Fibroblast of mammary gland (primary cell): ENCODE results near the gene ARV1.

Experiments
- DNase-seq: peaks from one replicate; pipeline ENCODE4 v3.0.0-alpha.2; 2010; ENCODE audit warnings: low read depth
- H3K4me3 ChIP-seq: 2 replicates; pipeline ENCODE4 v1.5.1; 2011; ENCODE audit warnings: low read depth, mild to moderate bottlenecking, low read length, moderate library complexity; ENCODE audit not compliant: control insufficient read depth
- TF ChIP-seq, protein P1 (sequence below): conservative IDR thresholded peaks from 2 replicates; pipeline ENCODE4 v1.5.1; 2011; ENCODE audit warnings: low read depth, low read length, inconsistent platforms; ENCODE audit not compliant: control insufficient read depth, insufficient read depth

Gene ARV1

DNA sequence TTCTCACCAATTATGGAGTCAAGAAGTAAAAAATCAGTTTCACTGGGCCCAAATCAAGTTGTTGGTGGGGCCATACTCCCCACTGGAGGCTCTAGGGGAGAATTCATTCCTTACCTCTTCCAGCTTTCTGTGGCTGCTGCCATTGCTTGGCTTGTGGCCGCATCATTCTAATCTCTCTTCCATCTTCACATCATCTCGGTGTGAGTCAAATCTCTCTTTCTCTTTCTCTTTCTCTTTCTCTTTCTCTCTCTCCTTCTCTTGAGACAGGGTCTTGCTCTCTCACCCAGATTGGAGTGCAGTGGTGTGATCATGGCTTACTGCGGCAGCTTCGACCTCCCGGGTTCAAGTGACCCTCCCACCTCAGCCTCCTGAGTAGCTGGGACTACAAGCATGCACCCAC, 33.1 kb downstream of the ARV1 start:
- no peak for DNase-seq
- TF ChIP-seq, protein P1, sequence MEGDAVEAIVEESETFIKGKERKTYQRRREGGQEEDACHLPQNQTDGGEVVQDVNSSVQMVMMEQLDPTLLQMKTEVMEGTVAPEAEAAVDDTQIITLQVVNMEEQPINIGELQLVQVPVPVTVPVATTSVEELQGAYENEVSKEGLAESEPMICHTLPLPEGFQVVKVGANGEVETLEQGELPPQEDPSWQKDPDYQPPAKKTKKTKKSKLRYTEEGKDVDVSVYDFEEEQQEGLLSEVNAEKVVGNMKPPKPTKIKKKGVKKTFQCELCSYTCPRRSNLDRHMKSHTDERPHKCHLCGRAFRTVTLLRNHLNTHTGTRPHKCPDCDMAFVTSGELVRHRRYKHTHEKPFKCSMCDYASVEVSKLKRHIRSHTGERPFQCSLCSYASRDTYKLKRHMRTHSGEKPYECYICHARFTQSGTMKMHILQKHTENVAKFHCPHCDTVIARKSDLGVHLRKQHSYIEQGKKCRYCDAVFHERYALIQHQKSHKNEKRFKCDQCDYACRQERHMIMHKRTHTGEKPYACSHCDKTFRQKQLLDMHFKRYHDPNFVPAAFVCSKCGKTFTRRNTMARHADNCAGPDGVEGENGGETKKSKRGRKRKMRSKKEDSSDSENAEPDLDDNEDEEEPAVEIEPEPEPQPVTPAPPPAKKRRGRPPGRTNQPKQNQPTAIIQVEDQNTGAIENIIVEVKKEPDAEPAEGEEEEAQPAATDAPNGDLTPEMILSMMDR: no peak
- no peak overlapping the region for H3K4me3 ChIP-seq

DNA sequence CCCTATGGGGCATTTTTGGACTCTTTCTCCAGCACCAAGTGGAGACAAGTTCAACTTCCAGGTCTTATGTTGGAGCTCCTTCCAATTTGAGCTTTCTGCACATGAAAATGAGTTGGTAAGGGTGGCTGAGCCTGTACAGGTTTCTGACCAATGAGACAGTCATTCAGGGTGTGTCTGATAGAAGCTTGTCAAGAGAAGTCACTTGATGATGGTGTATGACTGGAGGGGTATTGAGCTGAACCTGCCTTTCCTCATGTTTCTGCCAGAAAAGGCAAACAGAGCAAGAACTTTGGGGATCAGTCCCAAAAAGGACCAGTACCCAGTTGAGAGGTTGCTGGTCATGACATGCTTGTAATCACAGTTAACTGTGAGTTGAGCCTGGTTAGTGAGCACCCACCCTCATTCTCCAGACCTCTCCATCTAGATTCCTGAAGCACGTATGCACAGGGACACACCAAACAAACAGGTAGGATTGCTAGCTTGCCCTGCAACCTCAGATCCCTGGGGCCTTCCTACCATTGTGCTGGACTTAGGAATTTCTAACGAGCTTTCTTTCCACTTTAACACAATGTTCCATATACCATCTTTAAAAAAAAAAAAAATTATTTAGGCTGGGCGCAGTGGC, 34.6 kb downstream of the ARV1 start:
- TF ChIP-seq, protein P1: no peak
- DNase-seq: no peak
- no peak overlapping the region for H3K4me3 ChIP-seq

DNA sequence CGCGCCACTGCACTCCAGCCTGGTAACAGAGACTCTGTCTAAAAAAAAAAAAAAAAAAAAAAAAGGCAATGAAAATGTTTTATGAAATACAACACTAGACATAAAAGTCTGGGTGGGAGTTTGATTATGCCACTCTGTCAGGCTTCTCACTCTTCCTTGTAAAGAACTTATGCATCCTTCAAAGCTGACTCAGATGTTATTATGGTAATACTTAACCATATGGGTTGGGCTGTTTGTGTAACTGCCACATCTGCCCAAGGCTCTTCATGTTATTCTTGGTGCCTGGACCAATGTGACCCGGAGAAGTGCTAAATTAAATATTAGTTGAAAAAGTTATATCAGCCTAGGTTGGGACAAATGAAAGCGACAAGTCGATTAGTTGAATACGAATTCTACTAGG, 37.3 kb downstream of the ARV1 start:
- H3K4me3 ChIP-seq: no peak overlapping the region
- no peak for DNase-seq
- TF ChIP-seq, protein P1: no peak

DNA sequence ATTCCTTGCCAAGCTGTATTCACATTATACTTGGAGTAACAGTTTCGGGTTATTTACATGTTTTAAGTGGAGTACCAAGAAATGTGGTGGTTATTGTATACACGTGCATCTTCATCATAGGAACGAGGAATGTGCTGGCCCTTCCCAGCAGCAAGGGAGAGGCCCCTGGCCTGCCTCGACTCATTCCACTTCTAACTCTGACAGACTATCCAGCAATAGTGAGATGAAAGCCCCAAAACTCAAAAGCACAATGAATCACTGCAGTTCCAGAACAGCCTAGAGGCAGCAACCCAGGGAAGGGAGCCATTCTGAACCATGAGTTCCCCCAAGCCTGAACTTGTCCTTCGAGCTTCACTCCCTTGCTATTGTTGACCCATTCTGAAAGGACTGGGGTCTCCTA, 38.1 kb downstream of the ARV1 start:
- DNase-seq: no peak
- TF ChIP-seq, protein P1: no peak
- H3K4me3 ChIP-seq: no peak overlapping the region

DNA sequence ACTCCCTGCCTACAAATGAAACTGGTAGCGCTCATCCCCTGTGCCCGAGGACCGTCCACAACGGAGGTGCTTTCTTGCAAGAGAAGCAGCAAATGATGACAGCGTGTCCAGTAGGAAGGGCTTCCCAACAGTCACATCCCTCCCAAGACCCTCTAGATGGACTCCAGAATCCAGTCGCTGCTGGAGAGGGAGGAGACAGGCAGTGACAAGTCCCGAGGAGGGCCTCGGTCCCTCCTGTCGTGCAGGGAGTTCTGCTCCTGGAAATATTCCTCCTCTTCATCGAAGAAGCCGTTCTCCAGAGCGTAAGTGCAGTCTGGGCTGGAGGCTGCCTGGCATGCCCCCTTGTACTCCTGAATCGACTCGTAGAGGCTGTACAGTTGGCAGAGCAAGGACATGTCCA, 40.8 kb downstream of the ARV1 start:
- no peak for DNase-seq
- no peak overlapping the region for H3K4me3 ChIP-seq
- TF ChIP-seq, protein P1: no peak

DNA sequence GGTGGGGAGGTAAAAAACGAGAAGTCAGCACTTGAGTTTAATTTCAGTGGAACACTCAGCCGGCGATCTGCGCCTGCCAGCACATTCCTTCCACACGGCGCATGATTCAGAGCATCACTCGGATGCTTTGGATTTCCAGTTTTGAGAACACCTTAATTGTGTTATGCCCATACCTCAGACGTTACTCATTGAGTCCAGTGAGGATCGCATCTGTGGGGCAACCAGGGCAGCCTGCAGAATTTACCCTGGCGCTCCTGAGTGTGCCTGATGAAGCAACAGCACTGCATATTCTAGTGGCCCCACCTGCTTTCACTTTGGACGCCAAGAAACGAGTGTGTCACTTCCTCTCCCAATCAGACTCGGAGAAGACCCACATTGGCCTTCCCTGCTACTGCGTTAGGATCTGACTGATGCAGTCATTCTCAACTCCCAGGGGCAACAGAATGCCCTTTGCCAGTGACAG, 41.3 kb downstream of the ARV1 start:
- DNase-seq: no peak
- H3K4me3 ChIP-seq: no peak overlapping the region
- TF ChIP-seq, protein P1: peak; percentile 1

DNA sequence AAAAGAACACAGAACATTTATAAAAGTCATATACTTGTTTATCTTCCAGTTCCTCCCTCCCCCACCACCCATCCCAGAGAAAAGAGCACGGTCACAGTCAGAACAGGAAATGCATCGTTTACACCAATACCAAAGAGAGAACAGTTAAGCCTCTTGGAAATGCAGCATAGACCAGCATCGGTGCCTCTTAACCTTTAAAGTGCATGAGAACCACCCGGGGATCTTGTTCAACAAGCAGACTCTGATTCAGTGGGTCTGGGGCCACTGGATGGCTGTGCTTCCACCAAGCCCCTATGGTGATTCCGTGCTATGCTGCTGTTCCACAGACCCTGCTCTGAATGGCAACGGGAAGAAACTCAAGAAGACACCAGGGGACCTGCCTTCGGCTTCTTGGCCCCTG, 41.9 kb downstream of the ARV1 start:
- DNase-seq: no peak
- TF ChIP-seq, protein P1: no peak
- no peak overlapping the region for H3K4me3 ChIP-seq
